A204.1 (cell line): Measurements from ENCODE around the gene ARHGAP4.

Experiments used
- FAIRE-seq: peaks from 2 replicates; lab custom pipeline; 2012; peaks lifted over from hg19 to GRCh38; lab: Jason Lieb, UNC

The ARHGAP4 gene

GRCh38 chrX:153879741-153880439 is 46.2 kb downstream of the ARHGAP4 start:
- FAIRE-seq = no peak

DNA sequence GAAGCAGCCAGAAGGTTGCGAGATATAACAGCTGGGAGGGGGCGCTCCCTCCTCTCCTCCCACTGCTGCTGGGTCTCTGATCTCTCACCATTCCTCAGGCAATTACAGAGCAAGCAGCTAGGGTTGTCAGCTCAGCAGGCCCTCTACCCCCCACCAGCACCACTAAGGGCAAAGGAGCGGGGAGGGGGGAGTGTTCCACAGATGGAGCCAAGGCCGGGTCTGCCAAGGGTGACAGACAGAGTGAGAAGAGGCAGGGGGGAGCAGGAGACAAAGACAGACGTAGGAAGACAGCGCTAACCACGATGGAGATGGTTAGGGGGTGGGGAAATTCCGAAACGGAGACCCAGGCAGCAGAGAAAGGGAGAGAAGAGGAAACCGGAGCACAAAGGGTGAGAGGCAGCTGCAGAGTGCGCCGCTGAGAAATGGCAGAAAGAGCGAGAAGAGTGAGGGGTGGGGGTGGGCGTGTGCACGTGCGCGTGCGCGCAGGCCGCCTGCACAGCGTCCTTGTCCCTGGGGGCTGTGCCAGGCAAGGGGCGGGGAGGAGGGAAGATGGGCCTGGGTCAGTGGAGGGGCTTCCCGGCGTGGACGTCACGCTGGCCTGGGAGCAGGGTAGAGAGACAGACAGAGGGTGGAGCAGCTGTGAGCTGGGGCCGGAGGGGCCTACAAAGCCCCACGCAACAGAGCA is 47.0 kb downstream of the ARHGAP4 start:
- no peak for FAIRE-seq

GRCh38 chrX:153878345-153878744 is 47.7 kb downstream of the ARHGAP4 start:
- no peak for FAIRE-seq

GRCh38 chrX:153877571-153878261 is 48.3 kb downstream of the ARHGAP4 start:
- FAIRE-seq = no peak

DNA sequence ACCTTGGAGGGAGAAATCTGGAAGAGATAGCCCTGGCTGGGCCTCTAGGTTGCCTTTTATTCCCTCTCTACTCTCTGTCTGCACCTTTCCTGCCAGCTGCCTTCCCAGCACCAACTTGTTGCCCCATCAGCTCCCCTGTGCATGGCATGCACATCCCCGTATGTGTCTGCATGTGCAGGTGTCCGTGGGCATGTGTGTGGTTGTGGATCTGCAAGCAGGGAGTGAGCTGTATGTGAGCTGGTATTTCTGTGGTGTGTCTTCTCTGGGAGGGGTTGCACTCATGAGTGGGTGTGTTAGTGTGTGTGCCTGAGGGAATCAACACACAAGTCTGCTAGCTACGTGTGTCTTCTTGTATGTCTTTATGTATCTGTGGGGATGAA is 50.0 kb downstream of the ARHGAP4 start:
- FAIRE-seq = no peak

- no peak for FAIRE-seq
Measured at GRCh38 chrX:153875391-153876111, 50.5 kb downstream of the ARHGAP4 start.

- no peak for FAIRE-seq
Measured at GRCh38 chrX:153874366-153875125, 51.5 kb downstream of the ARHGAP4 start.

DNA sequence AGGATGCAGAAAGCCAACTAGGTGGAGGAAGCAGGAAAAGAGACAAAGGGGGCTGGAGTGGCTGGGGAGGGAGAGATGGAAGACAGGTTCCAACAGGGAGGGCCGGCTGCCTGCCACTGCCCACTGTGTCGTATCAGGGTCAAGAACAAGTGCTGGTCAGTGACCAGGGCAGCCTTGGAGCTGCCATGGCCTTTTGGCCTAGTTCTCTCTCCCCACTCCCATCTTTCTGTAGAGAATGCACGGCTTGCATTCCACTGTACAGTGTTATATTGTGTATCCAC is 52.0 kb downstream of the ARHGAP4 start:
- FAIRE-seq = no peak

DNA sequence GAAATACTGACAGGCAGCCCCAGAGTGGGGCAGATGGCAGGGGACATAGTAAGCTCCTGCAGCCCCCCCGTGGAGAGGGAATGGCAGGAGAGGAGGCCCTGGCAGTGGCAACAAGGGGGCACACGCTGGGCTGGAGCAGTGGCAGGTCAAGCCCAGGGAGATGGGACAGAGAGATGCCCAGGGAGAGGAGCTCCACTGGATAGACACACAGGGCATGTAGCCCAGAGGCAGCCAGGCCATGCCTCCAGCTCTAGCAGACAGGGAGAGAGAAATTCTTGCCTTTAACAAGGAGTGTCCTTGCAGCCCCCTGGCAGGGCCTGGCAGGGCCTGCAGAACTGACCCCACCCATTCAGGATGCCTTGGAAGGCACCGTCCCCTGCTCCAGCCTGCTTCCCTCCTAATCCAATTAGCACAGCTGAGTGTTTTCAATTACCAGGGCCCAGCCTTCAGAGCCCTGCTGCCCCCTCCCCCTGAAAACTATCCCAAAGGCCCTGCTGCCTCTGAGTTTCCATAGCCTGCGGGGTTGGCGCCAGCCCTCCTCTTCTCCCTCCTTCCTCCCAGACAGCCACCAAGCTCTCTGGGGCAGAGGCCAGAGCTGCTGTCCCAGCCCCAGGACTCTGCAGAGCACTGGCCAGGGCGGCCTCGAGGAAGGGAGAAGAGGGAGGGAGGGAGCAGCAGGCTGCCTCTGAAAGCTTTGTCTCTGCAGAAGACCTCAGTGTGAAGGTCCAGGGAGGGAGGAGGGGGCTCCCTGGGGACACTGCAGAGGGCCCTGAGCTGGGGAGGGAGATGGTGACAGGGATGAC is 52.6 kb downstream of the ARHGAP4 start:
- FAIRE-seq = no peak

DNA sequence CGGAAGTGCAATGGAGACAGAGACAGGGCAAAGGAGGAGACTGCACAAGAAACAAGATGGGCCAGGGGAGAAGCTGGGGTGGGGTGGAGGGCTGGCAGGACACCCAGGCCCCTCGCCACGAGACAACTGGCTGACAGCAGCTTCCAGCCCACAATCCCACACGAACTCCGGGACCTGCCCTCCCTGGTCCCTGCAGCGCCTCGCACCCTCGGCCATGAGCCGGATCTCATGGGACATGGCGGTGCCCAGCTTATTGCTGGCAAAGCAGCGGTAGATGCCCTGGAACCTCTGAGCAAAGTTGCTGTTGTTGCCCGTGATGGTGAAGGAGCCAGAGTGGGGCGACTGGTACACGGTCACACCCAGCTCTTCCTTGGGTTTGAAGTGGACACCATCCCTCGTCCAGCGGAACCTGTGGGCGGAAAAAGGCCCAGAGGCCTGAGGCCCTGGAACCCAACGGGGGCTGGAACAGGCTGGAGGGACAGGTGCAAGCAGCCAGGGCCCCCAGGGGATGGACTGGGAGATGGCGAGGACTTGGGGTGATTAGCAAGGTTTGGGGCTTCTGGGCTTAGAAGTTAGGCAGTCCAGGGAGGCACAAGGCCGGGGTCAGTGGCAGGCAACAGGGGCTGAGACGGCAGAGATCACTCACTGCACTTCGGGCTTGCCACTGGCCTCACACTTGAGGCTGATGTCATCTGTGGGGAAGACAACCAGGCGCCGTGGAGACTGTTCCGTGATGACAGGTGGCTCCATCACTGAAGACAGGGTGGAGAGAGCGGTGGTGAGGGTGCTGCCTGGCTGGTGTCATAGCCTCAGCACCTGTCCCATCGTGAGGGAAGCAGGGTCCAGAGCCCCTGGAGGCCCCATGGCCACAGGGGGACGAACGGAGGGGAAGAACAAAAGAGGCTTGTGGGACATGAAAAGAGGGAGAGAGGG is 53.9 kb downstream of the ARHGAP4 start:
- FAIRE-seq = no peak

GRCh38 chrX:153871451-153871850 is 54.6 kb downstream of the ARHGAP4 start:
- FAIRE-seq = no peak

DNA sequence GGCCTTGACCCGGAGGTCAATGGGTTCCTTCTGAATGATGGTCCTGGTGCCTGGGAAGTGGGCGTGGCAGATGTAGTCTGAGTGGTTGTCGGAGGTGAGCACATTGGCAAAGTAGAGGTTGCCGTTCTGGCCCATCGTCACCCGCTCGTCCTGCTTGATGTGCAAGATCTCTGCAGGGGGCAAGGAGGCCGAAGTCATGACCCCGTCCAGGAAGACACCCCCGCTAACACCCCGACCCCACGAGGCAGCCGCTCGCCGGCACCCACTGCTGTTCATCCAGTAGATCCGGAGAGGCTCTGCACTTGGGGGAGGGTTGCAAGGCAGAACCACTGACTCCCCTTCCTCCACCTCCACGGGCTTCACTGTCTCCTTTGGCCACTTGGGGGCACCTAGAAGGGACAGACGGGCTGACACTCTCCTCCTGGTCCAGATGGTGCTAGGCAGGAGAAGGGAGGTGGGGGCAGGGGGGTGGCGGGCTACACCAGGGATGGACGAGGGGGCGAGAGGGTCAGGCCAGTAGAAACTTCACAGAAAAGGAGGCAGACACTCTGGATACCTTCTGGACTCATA is 55.2 kb downstream of the ARHGAP4 start:
- FAIRE-seq = no peak

DNA sequence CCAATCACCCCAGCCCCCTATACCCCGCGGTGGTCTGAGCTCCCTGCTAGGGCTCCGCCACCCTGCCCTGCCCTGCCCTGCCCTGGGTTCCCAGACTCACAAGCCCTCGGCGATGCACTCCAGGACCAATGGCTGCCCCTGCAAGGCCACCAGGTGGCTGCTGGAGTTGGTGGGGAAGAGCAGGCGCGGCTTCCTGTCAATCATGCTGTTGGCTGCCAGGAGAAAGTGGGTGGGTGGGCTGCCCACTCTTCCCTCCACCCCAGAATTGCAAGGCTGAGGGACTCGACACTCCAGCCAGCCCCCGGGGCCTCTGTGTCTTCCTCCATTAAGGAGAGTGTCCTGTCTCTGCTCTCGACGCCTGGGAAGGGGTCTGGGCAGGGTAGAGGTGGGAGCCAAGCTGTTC is 55.8 kb downstream of the ARHGAP4 start:
- no peak for FAIRE-seq

- no peak for FAIRE-seq
Measured at GRCh38 chrX:153869473-153870287, 56.4 kb downstream of the ARHGAP4 start.

GRCh38 chrX:153868576-153869472 is 57.2 kb downstream of the ARHGAP4 start:
- FAIRE-seq = no peak

GRCh38 chrX:153867671-153868070 is 58.4 kb downstream of the ARHGAP4 start:
- no peak for FAIRE-seq

DNA sequence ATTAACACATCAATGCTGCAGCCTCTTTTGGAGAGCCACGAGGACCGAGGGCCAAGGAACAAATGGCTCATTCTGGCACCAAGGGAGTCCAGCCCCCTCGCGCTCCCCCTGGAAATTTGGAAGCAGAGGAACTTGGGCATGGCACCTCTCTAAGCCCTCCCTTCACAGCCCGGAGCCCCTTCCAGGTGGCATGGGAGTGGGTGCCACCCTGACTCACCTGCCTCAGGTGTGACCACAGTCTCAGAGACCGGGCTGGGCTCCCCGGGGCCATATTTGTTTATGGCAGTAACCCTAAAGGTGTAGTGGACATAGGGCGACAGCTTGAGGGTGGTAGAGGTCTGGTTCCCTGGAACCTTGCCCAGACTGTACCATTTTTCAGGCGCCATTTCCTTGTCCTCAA is 58.9 kb downstream of the ARHGAP4 start:
- no peak for FAIRE-seq
